HG02588 (cell line): ENCODE data around the gene ARF1.

ENCODE experiments used
- ATAC-seq: cut with Tn5 transposase; IDR thresholded peaks from one replicate; pipeline ENCODE4 v1.9.1; 2021; ENCODE audit warnings: mild to moderate bottlenecking, moderate library complexity; ENCODE audit not compliant: unreplicated experiment

Gene ARF1

GRCh38 chr1:228048659-228049298 lies 33.7 kb upstream of the ARF1 start:
- no peak for ATAC-seq

DNA sequence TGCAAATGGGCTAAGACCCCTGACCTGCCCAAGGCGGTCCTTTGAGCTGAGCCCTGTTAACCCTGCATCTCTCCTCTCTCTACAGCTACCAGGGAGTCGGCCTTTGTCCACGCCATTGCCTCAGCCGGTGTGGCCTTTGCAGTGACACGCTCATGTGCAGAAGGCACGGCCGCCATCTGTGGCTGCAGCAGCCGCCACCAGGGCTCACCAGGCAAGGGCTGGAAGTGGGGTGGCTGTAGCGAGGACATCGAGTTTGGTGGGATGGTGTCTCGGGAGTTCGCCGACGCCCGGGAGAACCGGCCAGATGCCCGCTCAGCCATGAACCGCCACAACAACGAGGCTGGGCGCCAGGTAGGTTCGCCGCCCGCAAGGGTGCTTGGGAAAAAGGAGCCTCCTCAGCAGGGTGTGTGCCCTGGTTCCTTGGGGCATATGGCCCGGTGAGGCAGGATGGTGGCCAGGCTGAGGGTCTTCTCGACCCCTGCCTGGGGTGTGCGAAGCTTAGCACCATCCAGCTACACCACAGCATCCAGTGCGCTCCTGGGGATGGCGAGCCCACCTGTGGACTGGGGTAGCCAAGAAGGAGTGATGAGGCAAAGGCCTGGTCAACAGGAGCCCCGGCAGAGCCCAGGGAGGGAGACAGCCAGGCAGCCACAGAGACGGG lies 31.8 kb upstream of the ARF1 start:
- no peak for ATAC-seq

DNA sequence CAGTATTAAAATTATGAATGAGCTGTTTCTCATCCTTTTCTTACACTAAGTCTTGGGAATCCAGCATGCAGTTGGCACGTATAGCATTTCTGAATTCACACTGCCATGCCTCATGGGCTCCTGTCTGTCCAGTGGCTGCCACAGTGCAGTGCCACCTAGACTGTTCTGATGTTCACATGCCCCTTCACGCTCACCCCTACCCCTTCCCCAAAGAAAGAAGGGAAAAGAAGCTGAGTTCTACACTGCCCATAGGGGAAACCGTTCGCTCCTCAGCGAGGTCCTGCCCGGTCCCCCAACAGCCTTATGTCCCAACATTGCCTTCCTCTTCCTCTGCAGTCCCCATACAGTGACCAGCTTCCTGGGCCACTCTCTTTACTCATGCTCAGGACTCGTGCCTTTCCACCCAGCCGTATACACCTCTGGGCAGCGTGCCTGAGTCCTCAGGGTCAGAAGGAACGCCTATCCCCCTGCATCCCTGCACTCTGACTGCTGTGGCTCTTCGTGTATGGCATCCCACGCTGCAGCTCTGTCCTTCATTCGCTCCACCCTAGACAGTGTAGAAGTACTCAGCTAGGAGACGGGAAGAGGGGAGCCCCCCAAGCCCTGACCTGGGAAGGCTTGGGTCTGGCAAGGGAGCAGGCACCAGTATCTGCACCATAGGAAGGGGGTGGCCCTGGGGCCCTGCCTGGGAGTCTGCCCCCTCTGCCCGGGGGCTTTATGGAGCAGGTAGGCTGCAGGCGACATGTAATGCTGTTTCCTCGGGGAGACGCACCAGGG lies 24.1 kb upstream of the ARF1 start:
- no peak for ATAC-seq

DNA sequence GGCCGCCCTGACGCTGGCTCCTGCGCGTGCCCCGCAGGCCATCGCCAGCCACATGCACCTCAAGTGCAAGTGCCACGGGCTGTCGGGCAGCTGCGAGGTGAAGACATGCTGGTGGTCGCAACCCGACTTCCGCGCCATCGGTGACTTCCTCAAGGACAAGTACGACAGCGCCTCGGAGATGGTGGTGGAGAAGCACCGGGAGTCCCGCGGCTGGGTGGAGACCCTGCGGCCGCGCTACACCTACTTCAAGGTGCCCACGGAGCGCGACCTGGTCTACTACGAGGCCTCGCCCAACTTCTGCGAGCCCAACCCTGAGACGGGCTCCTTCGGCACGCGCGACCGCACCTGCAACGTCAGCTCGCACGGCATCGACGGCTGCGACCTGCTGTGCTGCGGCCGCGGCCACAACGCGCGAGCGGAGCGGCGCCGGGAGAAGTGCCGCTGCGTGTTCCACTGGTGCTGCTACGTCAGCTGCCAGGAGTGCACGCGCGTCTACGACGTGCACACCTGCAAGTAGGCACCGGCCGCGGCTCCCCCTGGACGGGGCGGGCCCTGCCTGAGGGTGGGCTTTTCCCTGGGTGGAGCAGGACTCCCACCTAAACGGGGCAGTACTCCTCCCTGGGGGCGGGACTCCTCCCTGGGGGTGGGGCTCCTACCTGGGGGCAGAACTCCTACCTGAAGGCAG lies 23.4 kb upstream of the ARF1 start:
- ATAC-seq: no peak

DNA sequence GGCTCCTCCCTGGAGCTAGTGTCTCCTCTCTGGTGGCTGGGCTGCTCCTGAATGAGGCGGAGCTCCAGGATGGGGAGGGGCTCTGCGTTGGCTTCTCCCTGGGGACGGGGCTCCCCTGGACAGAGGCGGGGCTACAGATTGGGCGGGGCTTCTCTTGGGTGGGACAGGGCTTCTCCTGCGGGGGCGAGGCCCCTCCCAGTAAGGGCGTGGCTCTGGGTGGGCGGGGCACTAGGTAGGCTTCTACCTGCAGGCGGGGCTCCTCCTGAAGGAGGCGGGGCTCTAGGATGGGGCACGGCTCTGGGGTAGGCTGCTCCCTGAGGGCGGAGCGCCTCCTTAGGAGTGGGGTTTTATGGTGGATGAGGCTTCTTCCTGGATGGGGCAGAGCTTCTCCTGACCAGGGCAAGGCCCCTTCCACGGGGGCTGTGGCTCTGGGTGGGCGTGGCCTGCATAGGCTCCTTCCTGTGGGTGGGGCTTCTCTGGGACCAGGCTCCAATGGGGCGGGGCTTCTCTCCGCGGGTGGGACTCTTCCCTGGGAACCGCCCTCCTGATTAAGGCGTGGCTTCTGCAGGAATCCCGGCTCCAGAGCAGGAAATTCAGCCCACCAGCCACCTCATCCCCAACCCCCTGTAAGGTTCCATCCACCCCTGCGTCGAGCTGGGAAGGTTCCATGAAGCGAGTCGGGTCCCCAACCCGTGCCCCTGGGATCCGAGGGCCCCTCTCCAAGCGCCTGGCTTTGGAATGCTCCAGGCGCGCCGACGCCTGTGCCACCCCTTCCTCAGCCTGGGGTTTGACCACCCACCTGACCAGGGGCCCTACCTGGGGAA lies 22.7 kb upstream of the ARF1 start:
- ATAC-seq: no peak

GRCh38 chr1:228060458-228061190 lies 21.9 kb upstream of the ARF1 start:
- no peak for ATAC-seq

DNA sequence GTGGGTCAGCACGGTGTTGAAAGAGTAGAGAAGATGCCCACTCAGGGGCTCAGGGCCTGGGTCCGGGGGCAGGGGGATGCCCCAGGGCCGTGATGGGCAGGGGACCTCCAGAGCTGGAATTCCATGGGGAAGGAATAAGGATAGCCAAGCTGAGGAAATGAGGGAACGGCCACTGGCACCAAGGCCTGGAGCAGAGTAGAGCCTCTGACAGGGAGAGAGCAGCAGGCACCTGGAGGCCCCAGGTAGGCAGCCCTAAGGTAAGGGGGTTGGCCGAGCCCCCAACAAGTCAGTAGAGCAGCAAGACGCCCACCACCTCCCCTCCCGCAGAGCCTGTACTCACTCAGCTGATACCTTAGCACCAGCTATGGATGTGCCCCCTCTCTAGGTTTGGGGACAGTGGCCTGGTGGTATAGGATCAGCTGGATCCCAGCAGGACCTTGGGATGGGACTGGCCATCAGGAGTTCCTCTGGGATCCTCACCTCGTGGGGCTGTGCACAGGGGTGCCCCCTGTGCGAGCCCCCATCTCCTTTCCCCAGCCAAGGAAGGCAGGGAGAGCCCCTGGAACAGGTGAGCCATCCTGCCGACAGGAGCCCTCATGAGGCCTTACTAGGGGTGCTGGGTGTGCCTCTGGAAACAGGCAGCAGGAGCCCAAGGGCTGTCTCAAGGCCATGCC lies 21.0 kb upstream of the ARF1 start:
- no peak for ATAC-seq

DNA sequence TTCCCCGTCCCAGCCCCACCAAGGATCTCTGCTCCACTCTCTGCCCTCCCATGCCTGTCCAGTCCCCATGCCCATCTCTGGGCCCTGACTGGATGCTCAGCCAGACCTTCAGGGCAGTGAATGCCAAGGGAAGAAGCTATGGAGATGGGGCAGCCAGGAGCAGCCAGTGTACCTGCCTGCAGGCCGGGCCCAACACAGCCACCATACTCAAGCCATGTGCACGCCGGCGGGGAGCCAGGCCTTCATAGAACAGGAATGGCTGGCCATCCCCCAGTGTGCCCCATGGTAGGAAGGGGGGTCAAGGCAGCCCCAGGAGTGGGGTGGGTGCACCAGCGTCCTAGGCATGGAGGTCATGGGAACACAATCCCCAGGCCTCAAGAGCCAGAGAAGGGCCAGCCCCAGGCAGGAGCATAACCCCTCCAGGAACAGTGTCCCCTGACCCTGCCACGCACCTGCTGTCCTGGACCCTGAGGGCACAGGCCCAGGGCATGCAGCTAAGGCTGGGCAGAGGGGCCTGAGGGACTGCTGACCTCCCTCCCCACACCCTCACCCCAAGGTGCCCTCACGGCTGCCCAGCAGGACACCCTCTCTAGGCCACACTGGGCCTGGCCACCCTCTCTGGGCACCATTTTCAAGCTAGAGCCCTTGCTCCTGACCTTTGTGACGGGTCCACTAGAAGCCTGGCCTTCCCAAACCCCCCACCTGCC lies 20.3 kb upstream of the ARF1 start:
- no peak for ATAC-seq

- ATAC-seq: no peak
Observed at GRCh38 chr1:228062812-228063211, 19.7 kb upstream of the ARF1 start.

DNA sequence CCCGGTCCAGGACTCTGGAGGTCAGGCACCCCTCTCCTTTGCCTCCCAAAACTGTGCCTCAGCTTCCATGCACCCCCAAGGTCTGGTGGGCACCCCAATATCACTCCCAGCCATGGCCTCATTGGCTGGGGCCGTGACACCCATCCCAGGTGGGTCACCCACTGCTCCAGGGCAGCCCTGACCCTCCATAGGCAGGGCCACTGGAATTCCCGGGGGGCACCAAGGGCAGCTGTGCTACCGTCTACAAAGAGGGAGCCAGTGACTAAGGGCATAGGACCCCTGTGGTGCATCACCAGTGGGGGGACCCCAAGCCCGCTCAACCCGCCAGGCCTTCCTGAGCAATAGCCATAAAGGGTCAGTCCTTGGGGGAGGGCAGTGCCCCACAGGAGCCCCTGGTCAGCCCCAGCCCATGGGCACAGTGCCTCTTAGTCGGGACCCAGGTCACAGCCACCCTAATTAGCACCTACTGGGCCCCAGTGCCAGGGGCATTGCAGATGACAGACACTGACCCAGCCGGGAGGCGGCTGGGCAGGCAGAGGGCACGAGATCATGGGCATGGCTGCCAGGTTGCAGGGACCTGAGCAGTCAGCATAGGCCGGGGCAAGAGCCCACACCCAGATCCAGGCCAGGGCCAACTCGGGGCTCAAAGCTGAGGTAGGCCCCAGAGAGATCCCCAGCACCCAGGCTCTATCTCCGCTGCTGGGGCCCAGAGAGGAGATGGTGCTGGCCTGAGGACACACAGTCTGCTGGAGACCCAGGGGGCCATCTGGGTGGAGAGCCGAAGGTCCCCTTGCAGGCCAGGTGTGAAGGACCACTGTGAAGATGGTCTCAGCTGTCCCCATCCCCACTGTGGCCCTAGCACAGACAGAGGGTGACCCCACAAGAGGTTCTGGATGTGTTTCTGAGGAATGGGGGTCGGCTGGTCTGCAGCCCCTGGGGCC lies 19.0 kb upstream of the ARF1 start:
- no peak for ATAC-seq

DNA sequence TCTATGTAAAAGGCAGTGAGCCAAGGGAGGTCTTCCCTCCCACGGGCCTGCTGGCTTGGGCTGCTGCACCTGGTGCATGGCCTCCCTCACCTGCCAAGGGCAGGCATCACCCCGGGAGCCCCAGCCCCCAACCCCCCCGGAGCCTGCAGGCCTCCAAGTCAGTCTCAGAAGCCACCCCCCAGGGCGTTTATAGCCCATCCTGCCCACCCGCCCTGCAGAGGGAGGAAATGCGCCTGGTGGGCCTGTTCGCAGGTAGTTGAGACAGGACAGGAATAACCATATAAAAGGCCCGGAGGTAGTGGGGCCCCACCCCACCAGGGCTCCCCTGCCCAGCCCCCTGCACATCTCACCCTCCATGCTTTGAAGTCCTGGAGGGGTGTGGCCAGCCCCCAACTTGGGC lies 18.2 kb upstream of the ARF1 start:
- ATAC-seq: no peak

GRCh38 chr1:228064741-228065542 lies 17.6 kb upstream of the ARF1 start:
- ATAC-seq: no peak

GRCh38 chr1:228065543-228066347 lies 16.8 kb upstream of the ARF1 start:
- no peak for ATAC-seq

DNA sequence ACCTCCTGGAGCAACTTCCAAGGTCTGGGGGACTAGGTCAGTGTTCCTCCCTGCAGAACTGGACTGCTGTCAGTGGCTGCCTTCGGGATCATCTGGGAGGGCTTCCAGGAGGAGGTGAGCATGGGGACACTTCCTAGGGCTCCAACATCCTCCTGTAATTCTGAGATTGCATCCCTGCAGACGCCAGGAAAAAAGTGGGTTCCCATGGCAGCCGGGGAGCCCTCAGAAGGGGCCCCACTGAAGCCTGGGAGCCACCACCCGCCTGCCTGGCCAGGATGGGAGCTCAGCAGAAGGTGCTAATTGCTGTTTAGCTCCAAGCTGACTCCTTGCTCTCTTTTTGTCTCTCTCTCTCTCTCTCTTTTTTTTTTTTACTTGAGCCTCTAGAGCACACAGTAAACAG lies 16.1 kb upstream of the ARF1 start:
- ATAC-seq: no peak

GRCh38 chr1:228066891-228067654 lies 15.4 kb upstream of the ARF1 start:
- no peak for ATAC-seq
